GM15510 (cell line): Measurements from ENCODE around the gene ARID1B.

ENCODE experiments used
- POLR2A ChIP-seq: IDR thresholded peaks from 3 replicates; pipeline ENCODE4 v1.6.1; 2011; ENCODE audit warnings: borderline replicate concordance; ENCODE audit not compliant: insufficient read length; ENCODE audit errors: extremely low read depth

ARID1B gene

GRCh38 chr6:157107915-157108651, 330.9 kb downstream of the ARID1B start:
- TF ChIP-seq POLR2A = no peak

DNA sequence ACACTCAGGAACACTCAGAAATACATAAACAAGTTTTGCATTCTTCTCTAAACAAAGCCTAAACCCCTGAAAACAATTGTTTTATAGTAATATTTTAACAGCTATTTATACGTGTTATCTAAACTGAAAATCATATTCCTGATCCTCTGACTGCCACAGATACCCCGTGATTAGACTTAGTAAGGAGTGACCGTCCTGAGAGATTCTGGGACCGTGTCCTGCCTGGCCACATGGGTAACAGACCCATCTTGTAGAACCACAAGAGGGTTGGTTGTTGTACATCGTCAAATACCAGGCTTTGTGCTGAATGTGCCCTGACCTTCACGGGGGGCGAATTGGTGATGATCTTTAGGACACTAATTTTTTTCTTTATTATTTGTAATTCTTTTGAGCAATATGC, 331.7 kb downstream of the ARID1B start:
- TF ChIP-seq POLR2A = no peak

DNA sequence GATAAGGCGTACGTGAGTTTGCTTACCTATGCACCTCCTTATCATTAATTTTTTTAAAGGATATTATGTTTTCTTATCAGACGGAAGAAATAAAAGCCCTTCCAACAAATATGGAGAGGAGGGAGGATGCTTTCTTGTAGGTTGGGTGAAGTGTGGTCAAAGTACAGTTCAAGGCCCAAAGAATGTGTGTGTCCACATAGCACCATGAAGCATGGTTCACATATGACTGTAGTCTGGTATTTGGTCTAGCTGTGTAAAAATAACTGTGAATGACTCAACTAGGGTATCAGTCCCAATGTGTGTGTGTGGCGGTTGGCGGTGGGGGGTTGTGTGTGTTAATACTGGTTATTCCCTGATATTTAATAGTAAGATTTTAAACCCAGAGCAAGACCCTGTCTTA, 333.4 kb downstream of the ARID1B start:
- TF ChIP-seq POLR2A = no peak

DNA sequence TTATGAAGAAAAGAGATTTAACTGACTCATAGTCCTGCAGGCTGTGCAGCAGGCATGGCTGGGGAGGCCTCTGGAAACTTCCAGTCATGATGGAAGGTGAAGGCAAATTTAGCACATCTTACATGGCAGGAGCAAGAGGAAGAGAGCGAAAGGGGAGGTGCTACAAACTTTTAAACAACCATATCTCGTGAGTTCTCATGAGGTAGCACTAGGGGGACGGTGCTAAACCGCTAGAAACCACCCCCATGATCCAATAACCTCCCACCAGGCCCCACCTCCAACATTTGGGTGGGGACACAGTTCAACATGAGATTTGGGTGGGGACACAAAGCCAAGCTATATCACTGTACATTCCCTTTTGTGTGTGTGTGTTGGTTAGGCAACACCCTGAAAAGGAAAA, 336.2 kb downstream of the ARID1B start:
- no peak for TF ChIP-seq POLR2A

GRCh38 chr6:157116426-157116825, 339.2 kb downstream of the ARID1B start:
- no peak for TF ChIP-seq POLR2A

DNA sequence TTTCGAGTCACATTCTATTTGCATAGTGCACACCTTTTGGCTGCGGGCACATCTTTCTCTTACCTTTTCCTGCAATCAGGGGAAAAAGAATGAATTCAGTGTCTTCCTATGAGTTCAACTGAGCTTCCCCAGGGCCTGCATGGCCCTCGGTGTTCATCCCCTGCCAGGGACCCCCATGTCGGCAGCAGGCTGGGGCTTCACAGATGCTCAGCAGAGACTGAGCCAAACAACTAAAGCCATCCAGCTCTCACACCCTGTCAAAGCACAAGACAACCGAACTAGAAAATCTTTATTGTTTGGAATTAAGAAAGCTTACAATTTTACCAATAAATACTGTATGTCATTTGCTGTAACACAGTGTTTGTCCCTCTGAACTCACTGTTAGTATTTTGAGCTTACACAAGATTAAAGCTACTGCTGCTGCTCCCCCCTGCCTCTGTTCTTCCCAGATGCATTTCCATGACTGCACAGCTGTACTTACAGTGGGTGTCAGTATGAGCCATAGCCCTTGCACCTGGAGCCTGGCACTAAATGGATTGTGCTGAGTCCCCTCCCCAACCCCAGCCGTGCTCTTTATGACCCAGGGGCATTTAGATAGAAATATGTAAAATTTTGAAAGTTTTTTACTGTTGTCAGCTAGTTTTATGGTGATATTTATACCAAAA, 340.4 kb downstream of the ARID1B start:
- TF ChIP-seq POLR2A = no peak

GRCh38 chr6:157119502-157120027, 342.4 kb downstream of the ARID1B start:
- no peak for TF ChIP-seq POLR2A

DNA sequence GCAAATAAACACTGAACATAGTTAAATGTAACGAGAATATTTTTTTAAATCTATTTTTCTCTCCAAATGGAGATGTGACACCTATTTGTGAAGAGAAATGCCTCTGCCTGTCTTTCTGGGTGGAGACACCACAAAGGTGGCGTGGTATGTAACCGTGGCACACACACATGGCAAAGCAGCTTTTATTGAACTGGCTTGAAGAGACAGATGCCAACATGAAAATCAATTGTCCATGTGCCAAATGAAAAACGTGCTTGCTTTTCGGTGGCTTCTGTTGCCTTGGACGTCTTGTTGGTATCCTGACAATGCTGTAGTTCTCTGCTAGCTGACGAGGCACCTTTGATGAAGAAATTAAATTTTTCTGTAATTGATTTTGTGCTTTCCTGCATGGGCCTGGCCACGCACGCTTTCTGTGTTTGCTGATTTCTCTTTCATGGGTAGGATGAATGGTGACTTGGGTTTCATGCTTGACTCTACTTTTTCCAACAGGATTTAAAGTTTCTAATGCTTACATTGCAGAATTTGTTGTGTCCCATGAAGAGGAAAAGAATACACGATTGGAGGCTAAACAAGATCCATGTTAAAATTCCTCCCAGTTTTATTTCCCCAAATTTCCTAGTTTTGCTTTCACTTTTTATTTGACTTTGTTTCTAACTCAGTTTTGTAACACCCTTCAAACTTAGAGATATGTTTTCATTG, 343.5 kb downstream of the ARID1B start:
- no peak for TF ChIP-seq POLR2A

DNA sequence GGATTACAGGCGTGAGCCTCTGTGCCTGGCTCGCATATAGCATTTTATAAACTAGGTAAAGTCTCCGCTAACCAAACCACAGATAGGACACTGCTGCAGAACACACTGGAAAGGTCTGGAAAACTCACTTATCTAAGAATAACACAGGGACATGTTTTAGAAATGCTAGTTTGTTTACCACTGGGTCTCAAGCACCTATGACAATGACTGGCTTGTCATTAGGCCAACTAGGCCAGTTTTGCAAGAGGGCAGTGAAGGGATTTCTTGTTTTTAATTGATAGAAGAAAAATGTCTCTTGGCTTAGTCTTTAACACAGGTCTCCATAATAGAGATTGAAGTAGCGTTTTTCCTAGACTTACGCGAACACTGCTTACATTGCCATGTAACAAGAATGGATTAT, 344.7 kb downstream of the ARID1B start:
- no peak for TF ChIP-seq POLR2A

- no peak for TF ChIP-seq POLR2A
Observed at GRCh38 chr6:157123234-157123633, 346.1 kb downstream of the ARID1B start.

DNA sequence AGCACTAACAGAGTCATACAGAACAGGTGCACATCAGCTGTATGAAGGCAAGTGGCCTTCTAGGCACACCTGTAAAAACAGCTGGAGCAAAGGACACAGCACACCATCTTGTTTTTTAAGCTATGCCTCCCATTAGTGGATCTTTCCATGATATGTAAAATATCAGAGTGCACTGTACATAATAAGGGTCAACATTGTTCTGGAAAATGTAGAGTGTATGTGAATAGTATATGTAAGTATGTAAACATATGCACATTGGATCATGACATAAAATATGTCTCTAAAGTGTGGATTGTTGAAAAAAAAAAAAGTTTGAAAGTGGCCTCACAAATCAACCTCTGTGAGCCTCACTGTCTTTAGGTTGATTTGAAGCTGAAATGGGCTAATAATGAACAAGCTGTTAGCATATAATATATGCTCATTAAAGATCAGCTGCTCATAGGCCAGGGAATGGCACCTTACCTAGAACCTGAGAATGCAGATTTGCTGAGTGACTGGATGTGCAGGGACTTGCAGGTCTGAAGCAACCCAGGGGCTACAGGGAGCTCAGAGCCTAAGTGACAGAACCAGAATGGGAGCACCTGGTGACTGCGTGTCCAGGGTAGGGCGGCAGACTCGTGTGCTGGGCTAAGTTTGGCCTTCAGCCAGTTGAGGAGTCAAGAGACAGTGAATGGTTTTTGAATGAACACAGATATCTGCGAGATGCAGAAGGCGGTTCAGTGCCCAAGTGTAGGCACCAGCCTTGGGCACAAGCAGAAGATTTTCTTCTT, 347.5 kb downstream of the ARID1B start:
- no peak for TF ChIP-seq POLR2A

DNA sequence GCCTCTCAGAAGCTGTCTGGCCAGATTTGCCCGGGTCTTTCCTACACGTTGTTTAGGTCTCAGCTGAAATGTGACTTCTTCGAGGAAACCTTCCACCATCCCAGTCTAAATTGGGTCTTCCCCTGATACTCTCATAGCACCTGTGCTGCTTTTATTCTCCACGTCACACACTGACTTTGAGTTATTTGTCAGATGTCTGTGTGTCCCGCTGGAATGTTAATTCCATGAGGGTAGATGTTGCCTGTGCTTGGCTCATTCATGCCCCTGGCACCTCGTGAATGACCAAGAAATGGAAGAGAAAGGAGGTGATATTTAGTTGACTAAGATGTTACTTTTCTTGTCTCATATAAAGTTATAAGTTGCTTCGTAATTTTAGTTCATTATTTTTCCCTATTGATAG, 348.4 kb downstream of the ARID1B start:
- TF ChIP-seq POLR2A = no peak

- TF ChIP-seq POLR2A = no peak
Observed at GRCh38 chr6:157126183-157127098, 349.3 kb downstream of the ARID1B start.
